ENCODE measurements around the gene RNFT2.
"Not testable (repeated sequence)": the region's sequence is repeated elsewhere in the genome, so short reads cannot be mapped to it uniquely, and the experiment has no call there.

Gene RNFT2

GRCh38 chr12:116745554-116745953 lies 7.4 kb downstream of the RNFT2 start:
- DNase-seq = no peak

DNA sequence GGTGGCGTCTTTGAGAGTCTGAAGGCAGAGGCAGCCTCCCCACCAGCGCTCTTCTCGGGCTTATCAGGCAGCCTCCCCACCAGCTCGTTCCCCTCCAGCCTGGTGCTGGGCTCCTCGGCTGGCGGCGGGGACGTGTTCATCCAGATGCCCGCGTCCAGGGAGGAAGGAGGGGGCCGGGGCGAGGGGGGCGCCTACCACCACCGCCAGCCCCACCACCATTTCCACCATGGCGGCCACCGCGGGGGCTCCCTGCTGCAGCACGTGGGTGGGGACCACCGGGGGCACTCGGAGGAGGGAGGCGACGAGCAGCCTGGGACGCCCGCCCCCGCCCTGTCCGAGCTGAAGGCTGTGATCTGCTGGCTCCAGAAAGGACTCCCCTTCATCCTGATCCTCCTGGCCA lies 11.8 kb downstream of the RNFT2 start:
- no peak for DNase-seq

DNA sequence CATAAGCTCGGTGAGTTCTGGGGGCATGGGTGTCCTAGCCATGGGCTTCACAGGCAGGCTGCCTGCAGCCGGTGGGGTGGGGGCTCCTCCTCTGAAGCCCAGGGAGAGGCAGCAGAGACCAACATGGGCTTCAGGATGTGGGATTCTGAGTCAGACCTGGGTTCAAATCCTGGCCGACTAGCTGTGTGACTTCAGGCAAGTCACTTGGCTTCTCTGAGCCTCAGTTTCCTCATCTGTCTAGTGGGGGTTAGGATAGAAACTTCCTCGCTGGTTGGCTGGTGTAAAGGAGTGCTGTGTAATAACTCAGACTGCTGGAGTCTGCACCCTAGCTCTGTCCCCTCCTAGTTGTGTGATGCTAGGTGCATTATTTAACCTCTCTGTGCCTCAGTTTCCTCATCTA lies 12.2 kb downstream of the RNFT2 start:
- no peak for DNase-seq

- DNase-seq = not testable (repeated sequence)
These were observed 16.0 kb downstream of the RNFT2 start for GRCh38 chr12:116754097-116754496.

DNA sequence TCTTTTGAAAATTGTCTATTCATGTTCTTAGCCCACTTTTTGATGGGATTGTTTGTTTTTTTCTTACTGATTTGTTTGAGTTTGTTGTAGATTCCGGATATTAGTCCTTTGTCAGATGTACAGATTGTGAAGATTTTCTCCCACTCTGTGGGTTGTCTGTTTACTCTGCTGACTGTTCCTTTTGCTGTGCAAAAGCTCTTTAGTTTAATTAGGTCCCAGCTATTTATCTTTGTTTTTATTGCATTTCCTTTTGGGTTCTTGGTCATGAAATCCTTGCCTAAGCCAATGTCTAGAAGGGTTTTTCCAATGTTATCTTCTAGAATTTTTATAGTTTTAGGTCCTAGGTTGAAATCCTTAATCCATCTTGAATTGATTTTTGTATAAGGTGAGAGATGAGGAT lies 16.7 kb downstream of the RNFT2 start:
- not testable (repeated sequence) for DNase-seq

- peak; percentile 64 for DNase-seq
These were observed 21.9 kb downstream of the RNFT2 start for GRCh38 chr12:116759783-116760621.

DNA sequence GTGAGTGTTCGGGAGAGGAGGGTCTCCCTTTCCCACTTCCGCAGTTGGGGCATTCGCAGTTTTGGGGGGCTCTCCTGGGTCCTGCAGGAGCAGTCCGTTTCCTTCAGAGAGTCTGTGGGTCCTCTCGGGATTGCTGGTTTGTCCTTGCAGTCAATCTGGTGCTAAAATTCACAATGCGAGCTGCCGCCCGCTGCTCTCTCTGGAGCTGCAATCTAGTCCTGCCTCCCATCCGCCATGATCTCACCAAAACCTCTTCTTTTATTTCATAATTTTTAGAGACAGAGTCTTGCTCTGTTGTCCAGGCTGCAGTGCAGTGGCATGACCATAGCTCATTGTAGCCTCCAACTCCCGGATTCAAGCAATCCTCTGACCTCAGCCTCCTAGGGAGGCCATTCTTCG lies 22.5 kb downstream of the RNFT2 start:
- DNase-seq = no peak

DNA sequence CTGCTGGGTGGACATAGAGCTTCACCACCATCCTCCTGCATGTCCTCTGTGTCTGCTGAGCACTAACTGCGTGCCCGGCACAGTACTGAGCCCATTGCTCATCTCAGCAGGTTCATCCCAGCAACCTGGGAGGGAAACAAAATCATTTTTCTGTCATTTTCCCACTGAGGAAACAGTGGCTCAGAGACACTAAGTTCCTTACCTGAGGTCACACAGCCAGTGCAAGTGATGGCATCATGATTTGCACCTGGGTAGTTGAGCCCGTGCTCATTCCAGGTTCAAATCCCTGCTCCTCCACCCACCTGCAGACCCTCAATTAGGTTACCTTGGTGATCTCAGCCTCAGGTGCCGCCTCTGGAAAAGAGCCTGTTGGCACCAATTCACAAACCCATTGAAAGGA lies 23.4 kb downstream of the RNFT2 start:
- no peak for DNase-seq

DNA sequence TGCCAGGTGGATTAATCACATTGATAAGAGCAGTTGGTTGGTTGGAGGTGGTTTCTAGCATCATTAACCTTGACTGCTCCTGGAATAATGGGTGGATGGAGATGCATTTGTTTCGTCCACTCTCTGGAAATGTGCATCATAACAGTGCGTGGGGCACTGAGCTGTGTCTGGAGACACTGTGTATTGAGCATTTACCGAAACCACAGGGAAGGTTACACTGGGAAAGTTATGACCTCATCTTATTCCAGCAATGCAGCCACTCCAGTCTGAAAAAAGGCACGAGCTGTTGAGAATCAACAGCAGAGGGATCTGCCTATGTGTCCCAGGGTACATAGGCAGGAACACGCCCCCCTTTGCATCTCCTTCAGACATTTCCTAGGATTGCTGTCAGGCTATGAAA lies 27.2 kb downstream of the RNFT2 start:
- DNase-seq = no peak

- DNase-seq = no peak
These were observed 28.2 kb downstream of the RNFT2 start for GRCh38 chr12:116766285-116766684.

- no peak for DNase-seq
These were observed 28.6 kb downstream of the RNFT2 start for GRCh38 chr12:116766746-116767145.

GRCh38 chr12:116771651-116772050 lies 33.5 kb downstream of the RNFT2 start:
- no peak for DNase-seq

- DNase-seq = peak; percentile 6
These were observed 35.2 kb downstream of the RNFT2 start for GRCh38 chr12:116773276-116773731.

- no peak for DNase-seq
These were observed 35.9 kb downstream of the RNFT2 start for GRCh38 chr12:116774020-116774419.

DNA sequence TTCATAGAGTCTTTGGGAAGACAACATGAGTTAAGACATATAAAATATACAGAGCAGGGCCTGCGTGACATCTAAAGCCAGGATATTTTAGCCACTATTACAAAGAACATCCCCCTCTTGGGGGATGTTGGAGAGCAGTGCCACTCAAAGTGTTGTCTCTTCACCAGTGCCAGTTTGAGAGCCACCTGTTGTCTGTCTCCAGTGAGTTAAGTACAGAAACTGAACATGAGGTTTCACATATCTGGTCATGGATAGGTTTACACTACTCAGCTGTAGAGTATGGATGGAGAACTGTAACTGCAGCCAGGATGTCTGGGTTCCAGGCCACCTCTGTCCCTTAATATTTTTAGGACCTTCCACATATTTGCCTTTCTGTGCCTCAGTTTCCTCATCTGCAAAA lies 39.1 kb downstream of the RNFT2 start:
- no peak for DNase-seq

DNA sequence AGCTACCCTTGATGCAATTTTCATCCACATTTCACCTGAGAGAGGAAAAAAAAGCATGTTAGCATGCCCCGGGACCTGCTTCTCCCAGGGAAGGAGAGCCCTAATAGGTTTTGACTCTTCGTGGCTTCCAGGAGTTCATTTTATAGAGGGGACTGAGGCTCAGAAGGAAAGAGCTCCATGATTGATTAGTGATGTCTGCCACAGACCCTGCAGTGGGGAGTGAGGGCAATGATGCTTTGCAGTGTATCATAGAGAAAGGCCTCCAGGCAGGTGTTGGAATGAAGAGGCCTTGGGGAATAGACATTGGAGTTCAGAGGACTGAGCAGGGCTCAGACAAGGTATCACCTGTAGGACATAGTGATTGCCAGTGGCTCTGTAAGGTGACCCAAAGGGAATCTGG lies 41.5 kb downstream of the RNFT2 start:
- DNase-seq = no peak

- no peak for DNase-seq
These were observed 42.8 kb downstream of the RNFT2 start for GRCh38 chr12:116780942-116781341.

DNA sequence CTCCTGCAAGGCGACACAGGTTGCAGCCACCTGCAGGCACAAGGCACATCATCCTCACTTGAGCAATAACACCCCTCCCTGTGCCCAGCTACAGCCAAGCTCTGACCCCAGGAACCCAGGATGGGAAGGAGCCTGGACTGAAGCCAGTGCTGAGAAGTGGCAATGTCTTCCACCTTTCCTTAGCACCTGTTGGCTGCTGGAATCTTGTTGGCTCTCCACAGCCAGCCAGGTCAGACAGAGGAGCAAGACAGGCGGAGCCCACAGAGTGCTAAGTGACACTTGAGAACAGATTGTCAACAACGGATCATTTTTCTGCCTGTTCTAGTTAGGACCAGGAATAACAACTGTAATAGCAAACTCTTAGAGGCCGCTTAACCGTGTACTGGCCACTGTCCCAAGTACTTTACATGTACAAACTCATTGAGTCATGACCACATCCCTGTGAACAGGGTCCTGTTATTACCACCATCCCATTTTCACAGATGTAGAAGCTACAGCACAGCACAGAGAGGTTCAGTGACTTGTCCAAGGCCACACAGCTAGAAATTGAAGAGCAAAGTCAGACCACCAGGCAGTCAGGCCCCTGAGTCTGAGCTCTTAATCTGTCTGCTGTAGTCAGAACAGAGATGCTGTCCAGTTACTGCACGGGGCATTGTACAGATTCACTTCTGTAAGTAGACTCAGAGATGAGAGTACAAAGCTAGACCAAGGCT lies 45.6 kb downstream of the RNFT2 start:
- no peak for DNase-seq

GRCh38 chr12:116784238-116784612 lies 46.1 kb downstream of the RNFT2 start:
- peak; percentile 33 for DNase-seq

GRCh38 chr12:116789562-116789961 lies 51.4 kb downstream of the RNFT2 start:
- not testable (repeated sequence) for DNase-seq

- no peak for DNase-seq
These were observed 52.0 kb downstream of the RNFT2 start for GRCh38 chr12:116790066-116790465.

DNA sequence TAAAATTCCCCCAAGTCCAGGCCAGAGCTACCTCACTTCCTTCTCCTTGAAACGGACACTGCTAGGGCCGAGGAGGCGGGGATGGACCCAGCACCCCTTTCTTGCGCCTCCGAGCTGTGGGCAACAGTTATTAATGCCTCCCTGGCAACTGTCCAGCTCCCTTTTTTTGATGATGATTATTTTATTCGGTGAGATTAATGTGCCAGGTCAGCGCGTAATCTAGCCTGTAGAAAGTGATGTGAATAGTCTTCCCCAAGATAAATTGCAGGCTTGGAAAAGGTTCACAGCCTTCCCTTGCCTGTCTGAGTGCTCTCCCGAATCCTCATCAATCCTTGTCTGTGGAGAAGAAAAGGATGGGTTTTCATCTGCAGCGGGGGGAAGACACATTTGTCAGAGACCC lies 54.3 kb downstream of the RNFT2 start:
- no peak for DNase-seq

DNA sequence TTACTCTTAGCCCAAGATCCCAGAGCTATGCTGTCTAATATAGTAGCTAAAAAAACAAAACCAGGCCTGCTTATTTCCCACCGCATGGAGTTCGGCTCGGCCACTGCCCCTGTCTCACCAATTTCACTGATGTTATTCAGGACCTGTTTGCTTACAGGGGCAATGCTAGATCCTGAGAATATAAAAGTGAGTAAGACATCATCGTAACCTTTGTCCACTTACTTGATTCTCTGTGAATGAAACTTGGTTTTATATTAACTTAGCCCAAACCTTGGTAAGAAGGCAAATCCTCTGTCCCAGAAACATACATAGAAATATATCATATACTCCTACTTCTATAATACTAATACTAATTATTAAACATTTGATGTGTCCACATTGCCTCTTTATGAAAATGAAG lies 56.6 kb downstream of the RNFT2 start:
- no peak for DNase-seq

DNA sequence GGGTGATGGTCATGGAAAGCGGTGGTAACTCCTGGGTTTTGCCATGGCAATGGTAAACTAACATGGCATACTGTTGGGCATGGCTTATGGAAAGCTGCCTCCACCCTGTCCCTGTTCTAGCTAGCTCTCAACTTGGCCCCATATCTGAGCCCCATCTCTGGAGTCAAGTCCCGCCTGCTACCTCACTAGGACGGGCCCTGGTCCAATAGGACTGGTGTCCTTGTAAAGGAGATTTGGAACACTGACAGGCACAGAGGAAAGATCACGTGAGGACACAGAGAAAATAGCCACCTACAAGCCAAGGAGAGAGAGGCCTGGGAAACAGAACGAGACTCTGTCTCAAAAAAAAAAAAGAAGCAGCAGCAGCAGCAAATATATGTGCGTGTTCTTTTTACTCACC lies 59.8 kb downstream of the RNFT2 start:
- no peak for DNase-seq
